HG03066 (cell line): Measurements from ENCODE around the gene UBIAD1.

Experiments
- ATAC-seq: cut with Tn5 transposase; IDR thresholded peaks from one replicate; pipeline ENCODE4 v1.9.1; 2021; ENCODE audit warnings: low read depth; ENCODE audit not compliant: unreplicated experiment

Gene UBIAD1

DNA sequence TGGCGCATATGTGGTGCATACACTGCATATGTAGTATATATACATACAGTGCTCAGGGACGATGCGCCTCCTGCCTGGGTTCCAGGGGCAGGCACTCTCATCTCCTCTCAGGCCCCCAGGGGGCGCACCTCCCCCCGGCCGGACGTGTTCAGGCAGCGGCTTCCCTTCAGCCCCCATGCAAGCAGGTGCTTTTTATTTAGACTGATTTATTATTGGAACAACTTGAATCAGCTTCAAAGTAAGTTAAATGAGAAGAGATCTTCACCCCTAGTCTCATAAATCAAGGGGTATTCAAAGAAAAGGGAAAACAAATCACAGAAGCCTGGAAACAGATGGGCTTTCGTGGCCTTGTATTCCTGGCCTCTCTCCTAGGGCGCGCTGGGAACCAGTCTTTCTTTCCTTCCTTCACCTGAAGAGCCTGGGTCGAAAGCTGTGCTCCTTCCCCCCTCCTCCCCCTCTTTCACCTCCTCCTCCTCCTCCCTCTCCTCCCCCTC is 64.6 kb downstream of the UBIAD1 start:
- ATAC-seq, result no peak
